RWPE2 (cell line): ENCODE results near the gene TAOK1.

Experiments
- ATAC-seq: fragments of 200-7000 bp; cut with Tn5 transposase; 3 replicates; pipeline ENCODE4 v1.9.1; 2021; ENCODE audit warnings: low read depth
- DNase-seq: peaks from one replicate; pipeline ENCODE4 v3.0.0-alpha.2; 2020; ENCODE audit warnings: low spot score
- H3K27ac ChIP-seq: fragments of 450-650 bp; 2 replicates; pipeline ENCODE4 v1.5.1; 2017; ENCODE audit warnings: mild to moderate bottlenecking; ENCODE audit not compliant: poor library complexity, severe bottlenecking
- H3K27me3 ChIP-seq: fragments of 250-450 bp; sonication (Bioruptor Pico); 2 replicates; pipeline ENCODE4 v1.5.1; 2021; ENCODE audit warnings: mild to moderate bottlenecking, moderate library complexity; ENCODE audit not compliant: insufficient read depth, poor library complexity, severe bottlenecking
- H3K36me3 ChIP-seq: fragments of 250-450 bp; sonication (Bioruptor Pico); 2 replicates; pipeline ENCODE4 v1.5.1; 2020; ENCODE audit warnings: low read depth, mild to moderate bottlenecking, moderate library complexity
- H3K4me1 ChIP-seq: fragments of 250-450 bp; sonication (Bioruptor Pico); 2 replicates; pipeline ENCODE4 v1.5.1; 2021; ENCODE audit warnings: mild to moderate bottlenecking, moderate library complexity; ENCODE audit not compliant: insufficient read depth, poor library complexity, severe bottlenecking
- H3K4me3 ChIP-seq: fragments of 250-450 bp; sonication (Bioruptor Pico); 2 replicates; pipeline ENCODE4 v1.5.1; 2021; ENCODE audit warnings: mild to moderate bottlenecking, moderate library complexity; ENCODE audit not compliant: severe bottlenecking
- H3K9me3 ChIP-seq: fragments of 250-450 bp; sonication (Bioruptor Pico); 2 replicates; pipeline ENCODE4 v1.5.1; 2021; ENCODE audit warnings: mild to moderate bottlenecking, moderate library complexity; ENCODE audit not compliant: severe bottlenecking
- TF ChIP-seq, protein P1 (sequence below): fragments of 450-650 bp; IDR thresholded peaks from one replicate; pipeline ENCODE4 v1.5.1; 2017; ENCODE audit warnings: mild to moderate bottlenecking, moderate library complexity; ENCODE audit not compliant: poor library complexity, severe bottlenecking

Gene TAOK1

DNA sequence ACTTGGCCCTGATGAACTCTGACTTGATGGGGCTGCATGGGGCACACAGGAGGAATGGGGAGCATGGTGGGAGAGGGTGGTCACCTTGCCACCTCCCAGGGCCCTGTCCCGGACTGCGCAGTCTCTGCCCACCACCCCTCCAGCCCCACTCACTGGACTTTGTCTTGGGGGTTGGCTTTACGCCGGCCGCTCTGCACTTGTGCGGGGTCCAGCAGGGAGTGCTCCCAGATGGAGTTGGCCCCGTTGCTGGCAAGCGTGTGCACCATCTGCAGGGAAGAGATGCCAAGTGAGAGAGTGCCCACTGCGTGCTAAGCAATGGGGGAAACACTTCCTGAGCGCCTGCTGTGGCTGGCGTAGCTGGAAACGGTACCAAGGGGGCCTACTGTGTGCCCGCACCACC, 192.6 kb downstream of the TAOK1 start:
- peaks cover 4% of the 10 kb centered on the region for H3K9me3 ChIP-seq
- H3K27me3 ChIP-seq = no peaks in the 10 kb centered on the region
- DNase-seq (no peak), ATAC-seq (no peak)
- TF ChIP-seq, protein P1, sequence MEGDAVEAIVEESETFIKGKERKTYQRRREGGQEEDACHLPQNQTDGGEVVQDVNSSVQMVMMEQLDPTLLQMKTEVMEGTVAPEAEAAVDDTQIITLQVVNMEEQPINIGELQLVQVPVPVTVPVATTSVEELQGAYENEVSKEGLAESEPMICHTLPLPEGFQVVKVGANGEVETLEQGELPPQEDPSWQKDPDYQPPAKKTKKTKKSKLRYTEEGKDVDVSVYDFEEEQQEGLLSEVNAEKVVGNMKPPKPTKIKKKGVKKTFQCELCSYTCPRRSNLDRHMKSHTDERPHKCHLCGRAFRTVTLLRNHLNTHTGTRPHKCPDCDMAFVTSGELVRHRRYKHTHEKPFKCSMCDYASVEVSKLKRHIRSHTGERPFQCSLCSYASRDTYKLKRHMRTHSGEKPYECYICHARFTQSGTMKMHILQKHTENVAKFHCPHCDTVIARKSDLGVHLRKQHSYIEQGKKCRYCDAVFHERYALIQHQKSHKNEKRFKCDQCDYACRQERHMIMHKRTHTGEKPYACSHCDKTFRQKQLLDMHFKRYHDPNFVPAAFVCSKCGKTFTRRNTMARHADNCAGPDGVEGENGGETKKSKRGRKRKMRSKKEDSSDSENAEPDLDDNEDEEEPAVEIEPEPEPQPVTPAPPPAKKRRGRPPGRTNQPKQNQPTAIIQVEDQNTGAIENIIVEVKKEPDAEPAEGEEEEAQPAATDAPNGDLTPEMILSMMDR = no peak
- H3K4me3 ChIP-seq = no peak overlapping the region
- H3K36me3 ChIP-seq = peaks cover 55% of the 10 kb centered on the region
- H3K4me1 ChIP-seq = peaks cover 50% of the 10 kb centered on the region
- H3K27ac ChIP-seq = peak overlapping the region; percentile 80

DNA sequence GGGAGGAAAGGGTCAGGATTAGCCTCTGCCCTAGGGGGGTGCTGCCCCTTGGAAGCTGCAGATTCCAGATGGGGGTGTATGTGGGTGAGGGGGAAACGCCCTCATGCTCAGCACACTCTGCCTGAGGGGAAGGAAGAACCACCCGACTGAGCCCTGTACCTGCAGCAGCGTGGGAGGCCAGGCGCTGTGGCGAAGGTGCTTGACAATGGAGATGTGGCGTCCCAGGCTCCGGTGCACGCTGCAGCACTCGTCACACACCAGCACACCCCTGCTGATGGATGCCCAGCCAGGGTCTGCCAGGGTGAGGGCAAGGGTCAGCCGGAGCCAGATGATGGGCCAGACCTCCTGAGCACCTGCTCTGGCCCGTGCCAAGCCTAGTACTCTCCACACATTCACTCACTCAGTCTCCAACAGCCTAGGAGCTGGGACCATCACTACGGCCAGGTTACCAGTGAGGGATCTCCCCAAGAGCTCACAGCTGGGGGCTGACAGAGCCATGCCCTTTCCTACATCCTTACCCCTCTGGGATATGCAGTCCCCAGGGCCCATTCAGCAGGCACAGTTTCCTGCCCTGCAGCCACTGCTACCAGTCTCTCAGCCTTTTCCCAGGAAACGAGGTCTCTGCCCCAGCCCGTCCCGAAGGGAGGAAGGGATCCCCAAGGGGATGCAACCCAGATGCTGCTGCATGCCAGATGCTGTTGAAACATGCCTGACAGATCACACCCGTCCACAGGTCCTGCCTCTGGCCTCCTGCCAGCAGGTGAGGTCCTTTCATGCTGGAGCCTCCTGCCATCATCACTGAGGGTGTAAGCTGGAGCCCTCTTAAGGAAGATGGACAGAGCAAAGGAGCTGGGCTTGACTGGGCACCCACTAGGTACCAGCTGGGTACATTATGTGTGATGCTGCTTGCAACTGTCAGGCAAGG, 193.4 kb downstream of the TAOK1 start:
- peak overlapping the region; percentile 80 for H3K27ac ChIP-seq
- TF ChIP-seq, protein P1 = no peak
- H3K36me3 ChIP-seq = peaks cover 47% of the 10 kb centered on the region
- H3K4me3 ChIP-seq = no peak overlapping the region
- ATAC-seq (peak; percentile 66), DNase-seq (peak; percentile 96)
- H3K27me3 ChIP-seq = no peaks in the 10 kb centered on the region
- H3K4me1 ChIP-seq = peaks cover 53% of the 10 kb centered on the region
- peaks cover 4% of the 10 kb centered on the region for H3K9me3 ChIP-seq

DNA sequence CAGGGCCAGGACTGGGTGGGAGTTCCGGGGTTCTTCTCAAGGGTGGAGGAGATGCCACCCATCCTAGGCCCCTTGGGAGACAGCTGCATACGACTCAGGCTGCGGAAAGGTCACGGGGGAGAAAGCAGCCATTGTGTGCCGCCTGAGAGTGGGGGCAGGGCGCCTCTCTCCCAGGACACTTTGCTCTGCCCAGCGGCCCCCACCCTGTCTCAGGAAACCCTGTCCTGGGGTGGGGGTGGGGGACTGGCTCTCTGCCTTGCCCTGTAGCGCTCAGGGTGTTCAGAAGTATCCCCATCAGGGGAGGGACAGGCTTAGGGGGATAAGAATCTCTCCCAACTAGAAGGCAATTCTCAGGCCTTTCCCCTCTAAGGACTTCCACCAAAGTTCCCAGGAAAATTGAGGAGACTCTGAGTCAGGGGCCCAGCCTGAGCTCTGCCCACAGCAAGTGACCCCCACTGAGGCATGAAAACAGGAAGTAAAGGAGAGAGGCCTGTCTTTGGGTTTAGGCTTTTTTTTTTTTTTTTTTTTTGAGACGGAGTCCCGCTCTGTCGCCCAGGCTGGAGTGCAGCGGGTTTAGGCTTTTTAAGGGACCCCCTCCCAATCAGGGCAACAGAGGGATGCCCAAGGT, 194.4 kb downstream of the TAOK1 start:
- H3K36me3 ChIP-seq = peaks cover 37% of the 10 kb centered on the region
- DNase-seq (no peak), ATAC-seq (no peak)
- no peak overlapping the region for H3K4me3 ChIP-seq
- TF ChIP-seq, protein P1 = no peak
- H3K27me3 ChIP-seq = no peaks in the 10 kb centered on the region
- H3K9me3 ChIP-seq = peaks cover 4% of the 10 kb centered on the region
- H3K4me1 ChIP-seq = peaks cover 53% of the 10 kb centered on the region
- H3K27ac ChIP-seq = peak overlapping the region; percentile 80

DNA sequence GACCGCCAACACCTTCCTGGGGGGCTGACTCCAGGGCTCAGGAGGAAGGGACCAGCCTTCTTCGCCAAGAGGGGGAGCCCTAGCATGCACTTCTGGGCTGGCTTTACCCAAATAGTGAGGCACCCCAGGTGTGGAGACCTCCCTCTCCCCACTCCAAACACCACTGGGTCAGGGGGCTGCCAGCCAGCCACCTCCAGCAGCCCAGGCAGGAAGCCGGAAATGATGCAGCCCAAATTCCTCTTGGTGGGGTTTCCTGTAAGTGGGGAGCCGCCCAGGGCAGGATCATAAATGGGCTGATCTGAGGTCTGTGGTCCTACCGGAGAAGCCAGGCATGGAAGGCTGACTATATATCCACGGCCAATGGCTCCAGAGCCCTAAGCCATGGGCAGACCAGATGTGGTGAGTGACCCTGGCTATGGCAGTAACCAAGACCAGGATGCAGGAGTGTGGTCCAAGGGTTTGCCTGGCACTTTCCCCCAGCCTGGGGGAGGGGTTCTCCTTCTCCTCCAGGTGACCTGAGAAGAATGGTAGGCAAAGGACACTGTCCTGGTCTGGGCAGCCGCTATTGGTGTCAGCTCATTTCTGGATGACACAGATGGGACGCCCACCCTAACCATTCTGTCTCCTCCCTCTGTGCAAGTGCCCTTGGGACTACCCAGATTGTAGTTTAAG, 195.1 kb downstream of the TAOK1 start:
- Histone ChIP-seq H3K9me3 (peaks cover 4% of the 10 kb centered on the region), H3K27ac (peak overlapping the region; percentile 80), H3K4me1 (peaks cover 53% of the 10 kb centered on the region), H3K4me3 (no peak overlapping the region), H3K27me3 (no peaks in the 10 kb centered on the region), H3K36me3 (peaks cover 30% of the 10 kb centered on the region)
- no peak for DNase-seq
- ATAC-seq = no peak
- TF ChIP-seq, protein P1 = no peak
